Osteoblast (primary cell): Measurements from ENCODE around the gene MOCS2. TPM values are rescaled to one million over a fixed set of nuclear protein-coding genes. Genes with fewer than 3 reads are reported as not detected.

Experiments
- DNase-seq: peaks from one replicate; pipeline ENCODE4 v3.0.0; 2011; ENCODE audit warnings: low spot score, mixed read lengths; ENCODE audit not compliant: insufficient read length; ENCODE audit errors: missing footprints
- H2AFZ ChIP-seq: 2 replicates; pipeline ENCODE4 v1.6.0; 2011; ENCODE audit warnings: mild to moderate bottlenecking, low read length
- H3K27ac ChIP-seq: 2 replicates; pipeline ENCODE4 v1.5.1; 2011; ENCODE audit warnings: mild to moderate bottlenecking, low read depth, low read length, moderate library complexity
- H3K27me3 ChIP-seq: 2 replicates; pipeline ENCODE4 v1.6.0; 2012; ENCODE audit warnings: mild to moderate bottlenecking, control low read depth, inconsistent platforms, low read length, moderate library complexity; ENCODE audit not compliant: insufficient read depth
- H3K36me3 ChIP-seq: 2 replicates; pipeline ENCODE4 v1.5.1; 2011; ENCODE audit warnings: mild to moderate bottlenecking, low read length, control low read depth, moderate library complexity; ENCODE audit not compliant: insufficient read depth
- H3K4me1 ChIP-seq: 2 replicates; pipeline ENCODE4 v1.5.1; 2011; ENCODE audit warnings: mild to moderate bottlenecking, low read length, control low read depth, moderate library complexity; ENCODE audit not compliant: insufficient read depth
- H3K4me2 ChIP-seq: 2 replicates; pipeline ENCODE4 v1.6.0; 2011; ENCODE audit warnings: mild to moderate bottlenecking, low read length; ENCODE audit not compliant: insufficient read depth
- H3K4me3 ChIP-seq: fragments of 200-600 bp; sonication (generic); 3 replicates; pipeline ENCODE4 v1.5.1; 2012; ENCODE audit warnings: mild to moderate bottlenecking, low read length, inconsistent platforms; ENCODE audit not compliant: insufficient read depth
- H3K79me2 ChIP-seq: 2 replicates; pipeline ENCODE4 v1.6.0; 2012; ENCODE audit warnings: mild to moderate bottlenecking, low read length, control low read depth, inconsistent platforms; ENCODE audit not compliant: insufficient read depth
- H3K9me3 ChIP-seq: 2 replicates; pipeline ENCODE4 v1.5.1; 2011; ENCODE audit warnings: low read depth, low read length, control low read depth
- H4K20me1 ChIP-seq: 2 replicates; pipeline ENCODE4 v1.6.0; 2012; ENCODE audit warnings: mild to moderate bottlenecking, low read length, control low read depth; ENCODE audit not compliant: insufficient read depth
- total RNA-seq: library from RNA; depleted of rRNA; stranded (reverse); fragments of >200 nt; gene quantifications from 2 replicates; pipeline ENCODE4 v1.2.3, GENCODE V29; 2012
- TF ChIP-seq, protein P1 (sequence below): IDR thresholded peaks from 2 replicates; pipeline ENCODE4 v1.5.1; 2011; ENCODE audit warnings: mild to moderate bottlenecking, low read depth, low read length, moderate library complexity; ENCODE audit errors: extremely low read depth

The MOCS2 gene, protein sequence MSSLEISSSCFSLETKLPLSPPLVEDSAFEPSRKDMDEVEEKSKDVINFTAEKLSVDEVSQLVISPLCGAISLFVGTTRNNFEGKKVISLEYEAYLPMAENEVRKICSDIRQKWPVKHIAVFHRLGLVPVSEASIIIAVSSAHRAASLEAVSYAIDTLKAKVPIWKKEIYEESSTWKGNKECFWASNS
- total RNA-seq: 42.3 and 55.1 TPM in 2 replicates

DNA sequence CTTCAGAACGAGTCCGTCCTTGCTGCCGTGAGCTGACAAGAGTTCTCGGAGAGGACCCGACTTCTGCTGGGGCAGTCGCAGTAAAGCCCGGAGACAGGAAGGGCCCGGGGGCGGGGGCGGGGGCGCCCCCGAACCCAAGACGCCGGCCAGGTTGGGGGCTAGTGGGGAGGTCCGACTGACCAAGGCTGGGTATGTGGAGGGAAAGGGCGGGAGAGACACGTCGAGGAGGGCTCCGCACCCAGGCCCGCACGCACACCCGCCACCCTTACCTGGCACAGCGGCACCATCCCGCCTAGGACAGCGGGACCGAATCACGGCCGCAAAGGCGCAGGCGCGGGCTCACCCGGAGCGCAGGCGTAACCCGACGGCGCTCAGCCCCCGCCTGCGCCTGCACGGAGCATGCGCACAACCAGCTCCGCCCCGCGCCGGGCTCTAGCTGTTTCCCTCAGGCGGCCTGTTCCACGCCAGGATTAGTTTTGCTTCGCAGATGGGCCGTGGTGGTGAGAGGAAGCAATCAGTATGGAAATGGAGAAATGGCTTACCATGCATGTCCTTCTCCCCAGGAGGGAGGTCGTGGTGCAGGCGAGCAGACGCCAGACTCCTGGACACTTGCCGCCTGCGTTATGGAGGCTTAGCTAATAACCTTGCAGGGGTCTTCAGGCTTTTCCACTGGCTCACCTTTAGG is at the start of gene MOCS2:
TSS of gene MOCS2 (minus strand) at position 315 of the 685 bp plus-strand sequence. CDS start 2,583 bp downstream, outside the sequence.
- H2AFZ ChIP-seq: peak within 1 kb of the TSS; percentile 98
- peaks cover 11% of the 10 kb centered on the region for H3K4me1 ChIP-seq
- TF ChIP-seq, protein P1, sequence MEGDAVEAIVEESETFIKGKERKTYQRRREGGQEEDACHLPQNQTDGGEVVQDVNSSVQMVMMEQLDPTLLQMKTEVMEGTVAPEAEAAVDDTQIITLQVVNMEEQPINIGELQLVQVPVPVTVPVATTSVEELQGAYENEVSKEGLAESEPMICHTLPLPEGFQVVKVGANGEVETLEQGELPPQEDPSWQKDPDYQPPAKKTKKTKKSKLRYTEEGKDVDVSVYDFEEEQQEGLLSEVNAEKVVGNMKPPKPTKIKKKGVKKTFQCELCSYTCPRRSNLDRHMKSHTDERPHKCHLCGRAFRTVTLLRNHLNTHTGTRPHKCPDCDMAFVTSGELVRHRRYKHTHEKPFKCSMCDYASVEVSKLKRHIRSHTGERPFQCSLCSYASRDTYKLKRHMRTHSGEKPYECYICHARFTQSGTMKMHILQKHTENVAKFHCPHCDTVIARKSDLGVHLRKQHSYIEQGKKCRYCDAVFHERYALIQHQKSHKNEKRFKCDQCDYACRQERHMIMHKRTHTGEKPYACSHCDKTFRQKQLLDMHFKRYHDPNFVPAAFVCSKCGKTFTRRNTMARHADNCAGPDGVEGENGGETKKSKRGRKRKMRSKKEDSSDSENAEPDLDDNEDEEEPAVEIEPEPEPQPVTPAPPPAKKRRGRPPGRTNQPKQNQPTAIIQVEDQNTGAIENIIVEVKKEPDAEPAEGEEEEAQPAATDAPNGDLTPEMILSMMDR: no peak
- DNase-seq: peak; percentile 97
- H3K27me3 ChIP-seq: no peaks in the 10 kb centered on the region
- H3K27ac ChIP-seq: peak within 1 kb of the TSS; percentile 53
- H3K4me2 ChIP-seq: peak within 1 kb of the TSS; percentile 81
- H3K79me2 ChIP-seq: peaks cover 36% of the 10 kb centered on the region
- peak within 1 kb of the TSS; percentile 88 for H3K4me3 ChIP-seq
- H4K20me1 ChIP-seq: peaks cover 2% of the 10 kb centered on the region
- peaks cover 5% of the 10 kb centered on the region for H3K36me3 ChIP-seq
- no peaks in the 10 kb centered on the region for H3K9me3 ChIP-seq

GRCh38 chr5:53151713-53152458 is 42.3 kb upstream of the MOCS2 start:
- Histone ChIP-seq H4K20me1 (no peaks in the 10 kb centered on the region), H3K4me2 (no peak overlapping the region), H3K79me2 (no peaks in the 10 kb centered on the region), H2AFZ (no peak overlapping the region), H3K27ac (no peak overlapping the region), H3K4me3 (no peak overlapping the region), H3K36me3 (no peaks in the 10 kb centered on the region), H3K9me3 (no peaks in the 10 kb centered on the region), H3K27me3 (no peaks in the 10 kb centered on the region), H3K4me1 (peaks cover 7% of the 10 kb centered on the region)
- TF ChIP-seq, protein P1: no peak
- no peak for DNase-seq

DNA sequence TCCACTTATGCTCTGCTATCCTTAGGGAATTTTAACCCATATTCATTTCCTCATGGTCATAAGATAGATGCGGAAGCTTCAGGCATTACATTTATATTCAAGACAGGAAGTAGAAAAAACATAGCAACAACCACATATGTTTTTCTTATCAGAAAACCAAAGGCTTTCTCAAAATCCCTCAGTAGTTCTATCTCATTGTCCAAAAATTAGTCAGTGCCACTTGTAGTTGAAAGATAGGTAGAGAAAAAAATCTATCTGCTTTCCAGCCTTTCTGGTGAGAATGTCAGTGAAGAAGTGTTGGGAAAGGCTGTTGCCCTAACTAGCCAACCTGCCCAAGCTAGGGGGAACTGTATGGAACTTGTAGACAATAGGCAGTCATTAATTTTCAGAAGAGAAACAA is 23.5 kb upstream of the MOCS2 start:
- H2AFZ ChIP-seq: no peak overlapping the region
- H3K27me3 ChIP-seq: no peaks in the 10 kb centered on the region

More for the DNA sequence above, 23.5 kb upstream of the MOCS2 start:
- H3K9me3 ChIP-seq: no peaks in the 10 kb centered on the region
- H3K4me1 ChIP-seq: peaks cover 4% of the 10 kb centered on the region
- H3K79me2 ChIP-seq: no peaks in the 10 kb centered on the region
- no peak overlapping the region for H3K4me3 ChIP-seq
- H3K27ac ChIP-seq: no peak overlapping the region
- TF ChIP-seq, protein P1: no peak
- DNase-seq: no peak
- no peaks in the 10 kb centered on the region for H4K20me1 ChIP-seq
- no peaks in the 10 kb centered on the region for H3K36me3 ChIP-seq
- H3K4me2 ChIP-seq: no peak overlapping the region
